Activated T-cell treated with anti-CD3 and anti-CD28 coated beads for 1 hour (primary cell): ENCODE results near the gene F2R.
"Not testable (repeated sequence)": the region's sequence is repeated elsewhere in the genome, so short reads cannot be mapped to it uniquely, and the experiment has no call there.

Source experiments
- DNase-seq: peaks from one replicate; pipeline ENCODE4 v3.0.0-alpha.2; 2020; ENCODE audit warnings: low read depth

The F2R gene

GRCh38 chr5:76715736-76716455 lies at the start of gene F2R:
F2R (plus strand) TSS chr5:76716126; CDS start chr5:76716308, 182 bp downstream.
- peak; percentile 42 for DNase-seq

- no peak for DNase-seq
Measured at GRCh38 chr5:76667495-76667894, 48.4 kb upstream of the F2R start.

- DNase-seq: no peak
Measured at GRCh38 chr5:76669245-76669644, 46.7 kb upstream of the F2R start.

DNA sequence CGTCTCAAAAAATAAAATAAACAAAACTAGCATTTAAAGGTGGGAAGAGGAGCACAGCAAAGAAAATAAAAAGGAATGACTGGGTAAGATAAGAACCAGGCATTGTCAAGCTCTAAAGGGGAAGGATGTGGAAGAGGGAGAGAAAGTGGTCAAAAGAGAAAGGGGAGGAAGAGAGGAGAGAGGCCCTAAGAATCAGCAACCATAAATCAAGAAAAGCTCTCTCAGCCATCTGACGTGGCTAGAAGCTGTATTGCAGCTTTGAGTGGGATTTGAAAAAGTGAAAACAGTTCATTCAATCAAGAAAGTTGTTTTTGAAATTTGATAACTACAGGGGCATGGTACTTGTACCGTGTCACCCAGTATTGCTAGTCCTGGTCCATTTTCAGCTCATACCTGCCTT lies 45.4 kb upstream of the F2R start:
- DNase-seq: no peak

DNA sequence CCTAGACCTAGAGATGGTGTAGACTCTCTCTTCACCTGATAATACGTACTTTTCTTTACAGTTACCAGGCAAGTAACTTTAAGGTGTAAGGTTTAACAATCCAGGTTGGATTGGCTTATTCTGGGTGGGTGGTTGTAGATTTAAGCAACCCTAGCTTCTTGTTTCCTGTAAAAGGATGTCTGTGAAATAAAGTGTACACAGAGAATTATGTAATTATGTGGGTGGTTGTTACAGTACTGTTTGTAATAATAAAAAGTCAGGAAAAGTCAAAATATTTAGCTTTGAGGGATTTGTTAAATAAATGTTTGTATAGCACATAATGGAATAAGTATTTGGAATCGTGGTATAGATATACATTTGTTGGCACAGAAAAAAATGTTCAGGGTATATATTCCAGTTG lies 43.7 kb upstream of the F2R start:
- DNase-seq: no peak

DNA sequence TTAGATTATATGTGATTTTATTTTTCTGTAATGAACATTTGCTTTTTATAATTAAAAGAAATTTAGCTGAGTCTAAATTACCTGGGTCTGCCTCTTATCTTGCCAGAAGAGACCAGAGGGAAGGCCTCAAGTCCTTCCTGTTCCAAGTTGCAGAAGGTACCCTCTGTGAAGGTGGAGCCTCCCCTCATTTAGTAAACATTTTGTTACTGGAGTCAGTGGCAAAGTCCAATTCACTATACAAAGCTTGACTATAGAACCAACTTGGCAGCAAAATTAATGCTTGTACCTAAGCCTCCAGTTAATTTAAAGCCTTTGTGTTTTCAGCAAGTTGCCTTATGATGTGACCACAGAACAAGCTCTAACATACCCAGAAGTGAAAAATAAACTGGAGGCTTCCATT lies 42.8 kb upstream of the F2R start:
- DNase-seq: no peak

DNA sequence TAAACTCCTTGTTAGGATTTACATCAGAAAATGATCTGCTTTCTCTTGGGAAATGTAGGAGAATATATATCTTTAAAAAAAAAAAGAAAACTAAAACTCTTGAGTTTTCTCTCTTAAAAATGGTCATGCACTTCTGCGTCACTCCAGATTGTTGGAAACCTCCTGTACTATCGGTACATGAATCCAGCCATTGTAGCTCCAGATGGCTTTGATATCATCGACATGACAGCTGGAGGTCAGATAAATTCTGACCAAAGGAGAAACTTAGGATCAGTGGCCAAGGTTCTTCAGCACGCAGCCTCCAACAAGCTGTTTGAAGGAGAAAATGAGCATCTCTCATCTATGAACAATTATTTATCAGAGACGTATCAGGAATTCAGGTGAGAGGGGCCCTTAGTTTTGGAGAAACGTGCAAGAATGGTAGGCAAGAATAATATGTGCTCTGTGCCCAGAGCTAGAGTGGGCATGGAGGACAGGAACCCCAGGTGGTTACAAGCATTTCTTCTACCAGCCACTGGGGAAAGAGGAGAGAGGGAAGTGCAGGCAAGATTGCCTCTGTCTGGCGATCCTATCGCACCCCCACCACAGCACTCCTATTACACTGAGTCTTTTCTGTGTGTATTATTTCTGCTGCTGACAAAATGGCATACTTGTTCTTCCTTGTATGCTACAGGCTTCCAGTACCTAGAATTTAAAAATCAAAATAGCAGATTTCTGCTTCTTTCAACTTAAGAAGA lies 41.4 kb upstream of the F2R start:
- no peak for DNase-seq

DNA sequence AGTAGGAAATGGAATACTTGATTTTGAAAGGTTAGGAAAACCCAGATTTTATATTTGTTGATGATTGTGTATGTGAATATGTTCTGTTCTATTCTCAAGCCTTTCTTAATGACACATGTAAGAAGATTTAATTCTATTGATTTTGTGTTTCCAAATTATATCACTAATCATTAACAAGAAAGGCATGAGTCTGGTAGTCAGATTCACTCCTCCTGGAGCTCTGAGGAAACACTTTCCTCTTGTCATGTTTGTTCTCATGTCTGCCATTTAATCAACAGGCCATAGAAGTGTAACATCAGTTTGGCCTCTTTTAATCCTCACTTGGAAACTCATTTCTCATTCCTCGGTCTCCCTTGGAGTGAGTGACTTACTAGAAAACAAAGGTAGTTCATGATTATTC lies 40.6 kb upstream of the F2R start:
- no peak for DNase-seq

DNA sequence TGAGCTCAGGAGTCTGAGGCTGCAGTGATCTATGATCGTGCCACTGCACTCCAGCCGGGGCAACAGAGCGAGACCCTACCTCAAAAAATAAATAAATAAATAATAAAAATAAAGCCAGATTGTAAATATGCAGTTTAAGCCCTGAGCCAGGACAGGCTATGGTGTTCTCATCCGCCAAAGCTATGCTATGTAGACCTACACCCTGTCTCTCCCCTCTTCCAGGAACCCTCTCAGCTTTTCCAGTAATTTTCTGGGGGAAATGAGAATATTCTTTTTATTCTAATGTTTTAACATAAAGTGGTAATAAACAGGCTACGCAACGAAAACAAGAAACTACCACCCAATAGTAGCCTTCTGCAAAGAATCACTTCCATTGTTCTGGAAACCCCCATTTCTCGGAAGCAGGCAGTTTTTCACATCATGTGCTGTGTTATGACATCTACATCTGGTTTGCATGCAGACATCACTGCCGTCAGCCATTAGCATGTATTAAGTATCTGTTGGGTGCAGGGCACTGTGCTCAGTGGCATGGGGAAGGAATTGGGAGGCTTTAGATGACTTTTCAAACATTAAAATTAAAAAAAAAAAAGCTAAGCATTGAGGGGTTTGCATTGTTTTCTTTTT lies 38.0 kb upstream of the F2R start:
- DNase-seq: no peak

GRCh38 chr5:76679231-76679630 lies 36.7 kb upstream of the F2R start:
- no peak for DNase-seq

DNA sequence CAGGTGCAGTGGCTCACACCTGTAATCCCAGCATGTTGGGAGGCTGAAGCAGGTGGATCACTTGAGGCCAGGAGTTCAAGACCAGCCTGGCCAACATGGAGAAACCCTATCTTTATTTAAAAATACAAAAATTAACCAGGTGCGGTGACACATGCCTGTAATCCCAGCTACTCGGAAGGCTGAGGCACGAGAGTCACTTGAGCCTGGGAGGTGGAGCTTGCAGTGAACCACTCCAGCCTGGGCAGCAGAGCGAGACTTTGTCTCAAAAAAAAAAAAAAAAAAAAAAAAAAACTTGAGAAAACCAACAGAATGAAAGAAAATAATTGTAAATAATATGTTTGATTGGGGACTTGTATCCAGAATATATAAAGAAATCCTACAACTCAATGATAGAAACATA lies 35.1 kb upstream of the F2R start:
- not testable (repeated sequence) for DNase-seq

- no peak for DNase-seq
Measured at GRCh38 chr5:76681287-76681686, 34.6 kb upstream of the F2R start.

DNA sequence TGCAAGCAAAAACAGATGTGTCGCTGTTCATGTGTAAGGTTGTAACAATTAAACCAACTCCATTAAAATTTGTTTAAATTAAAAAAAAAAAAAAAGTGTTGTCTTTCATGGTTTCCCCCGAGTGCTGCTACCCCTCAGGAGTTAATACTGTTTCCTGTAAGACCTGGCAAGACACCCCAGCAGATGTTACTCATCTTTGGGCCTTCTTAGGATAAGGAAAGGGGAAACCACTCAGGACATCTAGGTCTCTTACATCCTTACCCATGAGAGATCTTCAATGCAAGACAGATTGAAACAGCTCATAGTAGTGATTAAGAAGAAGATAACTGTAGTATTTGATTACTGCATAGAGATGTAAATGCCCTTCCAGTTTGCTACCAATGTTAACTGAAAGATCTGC lies 33.5 kb upstream of the F2R start:
- no peak for DNase-seq

DNA sequence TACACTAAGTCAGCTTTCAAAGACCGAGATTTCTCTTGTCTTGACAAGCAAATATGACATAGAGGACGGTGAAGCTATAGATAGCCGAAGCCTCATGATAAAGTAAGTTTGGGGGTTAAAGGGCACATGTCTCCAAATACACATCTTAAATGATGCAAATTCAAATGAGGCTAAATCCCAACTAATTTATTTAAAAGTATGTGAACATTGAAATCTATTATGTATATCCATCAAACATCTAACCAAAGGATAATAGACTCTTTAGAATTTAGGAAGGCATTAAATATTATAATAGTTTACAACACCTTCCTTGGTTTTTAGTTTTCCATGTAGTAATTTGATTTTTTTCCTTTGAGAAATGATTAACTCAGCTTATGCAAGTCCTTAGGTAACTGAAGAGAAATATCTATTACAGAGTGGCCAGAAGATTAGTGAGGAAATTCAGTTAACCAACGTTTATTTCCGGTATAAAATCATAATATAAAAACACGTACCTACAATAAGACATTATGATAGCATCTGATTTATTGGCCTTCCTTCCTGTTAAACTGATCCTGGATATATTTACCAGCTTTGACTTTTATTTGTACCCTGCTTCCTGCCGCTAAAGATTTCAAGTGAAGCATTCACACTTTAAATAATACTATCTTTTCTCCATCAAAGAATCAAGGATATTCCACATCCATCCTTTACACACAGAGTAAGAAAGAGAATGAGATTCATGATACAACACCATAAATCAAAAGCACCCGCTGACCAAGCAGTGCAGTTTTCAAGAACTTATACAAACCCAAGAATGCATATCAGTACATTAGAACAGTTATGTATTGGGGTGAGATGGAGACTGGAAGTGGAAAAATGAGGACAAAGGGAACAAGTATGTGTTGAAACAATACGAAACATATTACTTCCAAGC lies 31.9 kb upstream of the F2R start:
- DNase-seq: no peak

DNA sequence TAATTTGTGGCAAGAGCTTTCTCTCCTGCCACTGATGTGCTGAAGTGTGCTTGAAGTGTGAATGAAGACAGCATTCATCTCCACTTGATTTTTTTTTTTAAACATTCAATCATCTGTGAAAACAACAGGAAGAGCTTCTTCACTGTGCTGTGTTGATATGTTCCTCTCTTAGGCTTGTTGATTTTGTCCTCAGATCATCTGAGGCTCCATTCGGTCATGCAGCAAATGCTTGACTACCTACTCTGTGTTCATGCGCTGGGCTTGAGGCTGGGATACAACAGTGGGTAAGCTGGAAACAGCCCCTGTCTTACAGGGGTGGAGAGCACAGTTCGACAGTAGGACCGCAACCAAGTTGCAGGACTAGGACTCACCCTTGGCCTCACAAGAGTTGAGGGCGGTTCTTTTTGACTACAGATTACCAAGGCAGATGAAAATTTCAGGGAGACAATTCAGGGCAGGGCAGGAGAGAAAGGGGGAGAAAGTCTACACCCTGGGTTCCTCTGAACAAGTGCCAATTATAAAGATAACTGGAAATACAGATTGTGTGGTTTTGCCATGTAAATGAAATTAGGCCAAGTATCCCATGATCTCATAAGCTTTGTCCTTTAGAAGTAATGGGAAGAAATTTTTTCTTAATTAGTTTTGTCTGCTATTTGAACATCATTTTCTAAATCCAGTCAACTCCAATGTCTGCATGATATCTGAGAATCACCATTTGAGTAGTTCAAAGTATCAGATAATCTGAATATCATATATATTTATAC lies 31.0 kb upstream of the F2R start:
- no peak for DNase-seq

DNA sequence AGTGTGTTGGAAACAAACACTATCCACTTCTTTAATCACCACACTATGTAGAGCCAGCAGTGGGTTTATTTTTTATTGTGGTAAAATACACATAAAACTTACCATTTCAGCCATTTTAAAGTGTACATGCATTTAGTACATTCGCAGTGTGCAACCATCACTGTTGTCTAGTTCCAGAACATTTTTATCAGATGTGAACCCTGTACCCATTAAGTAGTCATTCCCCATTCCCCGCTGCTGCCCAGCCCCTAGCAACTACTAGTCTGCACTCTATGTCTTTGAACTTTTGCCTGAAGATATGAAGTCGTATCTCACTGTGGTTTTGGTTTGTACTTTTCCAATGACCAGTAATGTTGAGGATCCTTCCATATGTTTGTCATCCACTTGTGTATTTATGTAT lies 30.2 kb upstream of the F2R start:
- no peak for DNase-seq

GRCh38 chr5:76688212-76688611 lies 27.7 kb upstream of the F2R start:
- DNase-seq: no peak

- DNase-seq: no peak
Measured at GRCh38 chr5:76688836-76689235, 27.1 kb upstream of the F2R start.

DNA sequence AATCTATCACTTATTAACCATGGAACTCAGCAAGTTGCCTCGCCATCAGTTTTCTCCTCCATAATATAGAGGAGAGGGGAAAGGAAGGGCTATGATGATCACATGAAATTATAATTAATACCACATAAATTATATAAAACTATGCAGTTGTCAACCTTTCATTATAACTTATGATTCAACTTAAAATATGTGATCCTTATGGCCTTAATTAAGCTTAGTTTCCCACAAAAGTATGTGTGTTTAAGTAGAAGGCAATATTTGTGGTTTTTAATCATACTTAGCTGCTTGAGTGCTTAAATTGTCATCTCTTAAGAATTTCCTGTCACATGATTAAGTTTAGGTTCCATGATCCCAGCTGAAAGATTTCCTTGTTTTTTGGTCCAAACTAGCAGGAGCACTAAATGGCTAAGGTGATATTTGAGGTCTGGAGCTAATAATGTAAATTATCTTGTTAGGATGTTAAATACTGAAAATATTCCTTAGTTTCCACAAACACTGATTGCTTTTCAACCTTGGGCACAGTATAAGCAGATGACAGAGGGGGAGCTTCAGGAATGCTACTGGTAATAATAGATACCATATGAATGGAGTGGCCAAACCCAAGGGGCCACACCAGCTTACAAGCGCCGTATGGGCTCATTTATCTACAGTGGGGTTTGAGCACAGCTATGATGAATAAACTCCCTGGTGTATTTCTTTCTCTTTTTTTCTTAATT lies 26.4 kb upstream of the F2R start:
- DNase-seq: no peak

DNA sequence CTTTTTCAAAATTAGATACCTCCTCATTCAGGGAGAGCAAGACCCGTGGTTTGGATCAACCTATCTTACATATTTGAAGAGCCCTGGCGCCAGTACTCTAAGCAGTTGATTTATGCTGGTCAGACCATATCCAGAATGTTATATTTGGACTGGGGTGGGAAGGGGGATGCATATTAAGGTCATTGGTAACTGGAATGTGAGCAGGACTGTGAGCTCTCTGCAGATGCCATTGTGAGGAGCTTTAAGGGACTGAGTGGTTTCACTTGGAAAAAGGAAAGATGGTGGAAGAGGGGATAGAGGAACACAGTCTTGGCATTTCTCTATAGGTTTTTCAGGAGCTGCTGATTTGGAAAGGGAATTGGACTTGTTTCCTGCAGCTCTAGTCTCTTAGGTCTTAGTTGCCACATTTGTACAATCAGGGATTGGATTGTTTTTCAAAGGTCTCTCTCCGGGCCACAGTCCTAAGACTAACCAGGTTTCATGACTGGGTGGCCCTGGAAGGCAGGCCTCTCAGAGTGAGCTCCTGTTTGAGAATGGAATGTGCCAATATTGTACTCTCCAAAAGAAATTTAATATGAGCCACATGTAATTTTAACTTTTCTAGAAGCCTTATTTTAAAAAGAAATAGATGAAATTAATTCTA lies 25.8 kb upstream of the F2R start:
- no peak for DNase-seq
